ENCODE measurements around the gene RASIP1. TPM values are rescaled to one million over a fixed set of nuclear protein-coding genes. Genes with fewer than 3 reads are reported as not detected.

RASIP1 gene
- total RNA-seq, 1 experiment from 2014 or later = 0.09 TPM

GRCh38 chr19:48713864-48714755, 26.3 kb downstream of the RASIP1 start:
- BruUV-seq (replicated peaks) = no TSS peak
- DNase-seq = peak; percentile 100
- CTCF ChIA-PET = interaction anchor here (0.6 to 2.6 kb wide), 6 partner anchors 10 to 203 kb away, joined by 3 to 10 read pairs (median 6); no protein-coding TSS in a partner anchor
- Mint-ChIP-seq H3K4me3 (ENCODE audit: low read depth, unreplicated experiment) (peak overlapping the region; percentile 89), H3K27me3 (ENCODE audit: unreplicated experiment) (peaks cover 11% of the 10 kb centered on the region), H3K27ac (ENCODE audit: unreplicated experiment) (peak overlapping the region; percentile 65), H3K9me3 (ENCODE audit: low read depth, unreplicated experiment) (no peaks in the 10 kb centered on the region), H3K36me3 (ENCODE audit: insufficient read depth, unreplicated experiment) (peaks cover 43% of the 10 kb centered on the region), H3K4me1 (ENCODE audit: low read depth, unreplicated experiment) (peaks cover 21% of the 10 kb centered on the region)
- TF ChIP-seq CTCF (IDR thresholded peaks at IDR 0.05; ENCODE audit: unreplicated experiment) = no peak
- intact Hi-C loops (cut with micrococcal nuclease; ENCODE audit: unreplicated experiment) = no loop called here

- TF ChIP-seq CTCF (IDR thresholded peaks at IDR 0.05; ENCODE audit: unreplicated experiment) = peak; percentile 43
- TSS peak; percentile 26 for BruUV-seq (replicated peaks)
- CTCF ChIA-PET = interaction anchor here (0.6 to 2.6 kb wide), 8 partner anchors 11 to 71 kb away, joined by 3 to 12 read pairs (median 7); partner anchors contain the start of gene FUT2
- Mint-ChIP-seq H3K4me1 (ENCODE audit: low read depth, unreplicated experiment) (peaks cover 21% of the 10 kb centered on the region), H3K27ac (ENCODE audit: unreplicated experiment) (peak overlapping the region; percentile 65), H3K36me3 (ENCODE audit: insufficient read depth, unreplicated experiment) (peaks cover 34% of the 10 kb centered on the region), H3K27me3 (ENCODE audit: unreplicated experiment) (peaks cover 3% of the 10 kb centered on the region), H3K4me3 (ENCODE audit: low read depth, unreplicated experiment) (peak overlapping the region; percentile 89), H3K9me3 (ENCODE audit: low read depth, unreplicated experiment) (no peaks in the 10 kb centered on the region)
- no peak for DNase-seq
- intact Hi-C loops (cut with micrococcal nuclease; ENCODE audit: unreplicated experiment) = no loop called here
Observed at GRCh38 chr19:48713041-48713863, 27.2 kb downstream of the RASIP1 start.

- peaks cover 39% of the 10 kb centered on the region for H3K36me3 Mint-ChIP-seq (ENCODE audit: insufficient read depth, unreplicated experiment)
- intact Hi-C loops (cut with micrococcal nuclease; ENCODE audit: unreplicated experiment) = no loop called here
- H3K27ac Mint-ChIP-seq (ENCODE audit: unreplicated experiment) = no peak overlapping the region
- peaks cover 3% of the 10 kb centered on the region for H3K9me3 Mint-ChIP-seq (ENCODE audit: low read depth, unreplicated experiment)
- H3K4me3 Mint-ChIP-seq (ENCODE audit: low read depth, unreplicated experiment) = no peak overlapping the region
- no peak for TF ChIP-seq CTCF (IDR thresholded peaks at IDR 0.05; ENCODE audit: unreplicated experiment)
- no peak for DNase-seq
- H3K27me3 Mint-ChIP-seq (ENCODE audit: unreplicated experiment) = no peaks in the 10 kb centered on the region
- CTCF ChIA-PET = interaction anchor here (0.6 to 1.7 kb wide), 3 partner anchors 13 to 70 kb away, joined by 4 to 12 read pairs (median 6); no protein-coding TSS in a partner anchor
- no TSS peak for BruUV-seq (replicated peaks)
- H3K4me1 Mint-ChIP-seq (ENCODE audit: low read depth, unreplicated experiment) = peaks cover 21% of the 10 kb centered on the region
Observed at GRCh38 chr19:48711106-48711662, 29.2 kb downstream of the RASIP1 start.

GRCh38 chr19:48708471-48708870, 31.9 kb downstream of the RASIP1 start:
- no peak for TF ChIP-seq CTCF (IDR thresholded peaks at IDR 0.05; ENCODE audit: unreplicated experiment)
- Mint-ChIP-seq H3K4me3 (ENCODE audit: low read depth, unreplicated experiment) (no peak overlapping the region), H3K27me3 (ENCODE audit: unreplicated experiment) (no peaks in the 10 kb centered on the region), H3K36me3 (ENCODE audit: insufficient read depth, unreplicated experiment) (peaks cover 18% of the 10 kb centered on the region), H3K4me1 (ENCODE audit: low read depth, unreplicated experiment) (peaks cover 12% of the 10 kb centered on the region), H3K27ac (ENCODE audit: unreplicated experiment) (no peak overlapping the region), H3K9me3 (ENCODE audit: low read depth, unreplicated experiment) (peaks cover 3% of the 10 kb centered on the region)
- CTCF ChIA-PET = no interaction called here
- DNase-seq = no peak
- no TSS peak for BruUV-seq (replicated peaks)
- intact Hi-C loops (cut with micrococcal nuclease; ENCODE audit: unreplicated experiment) = no loop called here
